Naive thymus-derived CD4-positive, alpha-beta T cell (primary cell): ENCODE results near the gene DCDC2. TPM values are rescaled to one million over a fixed set of nuclear protein-coding genes. Genes with fewer than 3 reads are reported as not detected.
A peak's percentile ranks its signal among the peaks of the same experiment; 100 is the strongest.
"Not testable (repeated sequence)": the region's sequence is repeated elsewhere in the genome, so short reads cannot be mapped to it uniquely, and the experiment has no call there.

Experiments used
- ATAC-seq: fragments of 150-1000 bp; cut with Tn5 transposase; 2 replicates; pipeline ENCODE4 v1.10.0; 2021; ENCODE audit warnings: mild to moderate bottlenecking, moderate library complexity
- CTCF ChIA-PET: fragments of 350-600 bp; sonication (Branson Sonifier 250); formaldehyde crosslinking; loops from one replicate; lab custom pipeline; 2021; ENCODE audit warnings: antibody characterized with exemption; lab: Charles Lee
- POLR2A ChIA-PET: fragments of 350-600 bp; sonication (Branson Sonifier 250); formaldehyde crosslinking; loops from one replicate; lab custom pipeline; 2021; ENCODE audit warnings: antibody characterized with exemption, inconsistent platforms; lab: Charles Lee
- DNase-seq, 9 donors: peaks; one replicate each; pipeline versions ENCODE4 v3.0.0 to v3.0.0-alpha.2; 2020 to 2022; ENCODE audit warnings: mixed read lengths in 1 of 9
- H3K27ac ChIP-seq: one replicate; pipeline ENCODE4 v1.7.0; 2013; ENCODE audit warnings: mild to moderate bottlenecking, low read depth, low read length, moderate library complexity
- H3K27me3 ChIP-seq, 2 donors: one replicate each; pipeline ENCODE4 v1.7.0; 2013; ENCODE audit warnings: low read length in 2 of 2, mild to moderate bottlenecking in 2 of 2, moderate library complexity in 2 of 2; ENCODE audit not compliant: control insufficient read depth in 2 of 2, insufficient read depth in 2 of 2
- H3K36me3 ChIP-seq, 3 experiments: 1 replicate in 2 of 3; 2 replicates in 1 of 3; pipeline ENCODE4 v1.7.0; 2013; ENCODE audit warnings: low read length in 3 of 3, mild to moderate bottlenecking in 3 of 3, moderate library complexity in 1 of 3; ENCODE audit not compliant: insufficient read depth in 3 of 3, control insufficient read depth in 2 of 3
- H3K4me1 ChIP-seq, 2 donors: one replicate each; pipeline ENCODE4 v1.7.0; 2013; ENCODE audit warnings: low read length in 2 of 2, mild to moderate bottlenecking in 2 of 2, moderate library complexity in 1 of 2; ENCODE audit not compliant: control insufficient read depth in 2 of 2, insufficient read depth in 2 of 2
- H3K4me3 ChIP-seq: 2 replicates; pipeline ENCODE4 v1.7.0; 2013; ENCODE audit warnings: mild to moderate bottlenecking, low read length
- H3K9me3 ChIP-seq, 3 experiments: 1 replicate in 2 of 3; 2 replicates in 1 of 3; pipeline ENCODE4 v1.7.0; 2013; ENCODE audit warnings: low read length in 3 of 3; ENCODE audit not compliant: control insufficient read depth in 2 of 3
- H3K27ac Mint-ChIP-seq, 9 donors: one replicate each; pipeline ENCODE4 v1.8.0; 2020 to 2022; ENCODE audit warnings: mixed read lengths in 9 of 9, mild to moderate bottlenecking in 8 of 9, moderate library complexity in 5 of 9, inconsistent platforms in 2 of 9
- H3K27me3 Mint-ChIP-seq, 5 donors: one replicate each; pipeline ENCODE4 v1.8.0; 2021 to 2022; ENCODE audit warnings: mixed read lengths in 5 of 5, mild to moderate bottlenecking in 1 of 5
- H3K36me3 Mint-ChIP-seq, 5 donors: one replicate each; pipeline ENCODE4 v1.8.0; 2020 to 2022; ENCODE audit warnings: mixed read lengths in 5 of 5, mild to moderate bottlenecking in 3 of 5, inconsistent platforms in 1 of 5
- H3K4me1 Mint-ChIP-seq, 7 donors: one replicate each; pipeline ENCODE4 v1.8.0; 2020 to 2022; ENCODE audit warnings: mixed read lengths in 7 of 7, mild to moderate bottlenecking in 3 of 7, inconsistent platforms in 1 of 7
- H3K4me3 Mint-ChIP-seq, 10 donors: one replicate each; pipeline ENCODE4 v1.8.0; 2020 to 2022; ENCODE audit warnings: mild to moderate bottlenecking in 10 of 10, mixed read lengths in 10 of 10, moderate library complexity in 6 of 10, inconsistent platforms in 2 of 10
- H3K9me3 Mint-ChIP-seq, 11 donors: one replicate each; pipeline ENCODE4 v1.8.0; 2020 to 2022; ENCODE audit warnings: mixed read lengths in 11 of 11, mild to moderate bottlenecking in 4 of 11, inconsistent platforms in 1 of 11, moderate library complexity in 1 of 11
- intact Hi-C, 2 donors: fragments of 100-400 bp; cut with micrococcal nuclease; formaldehyde crosslinking; loops; one replicate each; pipeline ENCODE4 v1.15.1; 2023
- polyA plus RNA-seq, 2 donors: library from polyadenylated mRNA; unstranded; fragments of 300-500 nt; fragmentation: Illumina TruSeq; gene quantifications; one replicate each; pipeline ENCODE4 v1.2.3, GENCODE V29; 2021
- total RNA-seq, 6 experiments: library from RNA in 5 of 6; stranded (reverse) in 5 of 6; gene quantifications; 1 replicate in 5 of 6; 2 replicates in 1 of 6; pipeline ENCODE4 v1.2.3 and lab custom pipeline; 2021 to 2026

DCDC2 gene
- total and polyA plus RNA-seq, 7 experiments from 2014 or later: 0.24 to 0.92 TPM; not detected in 5

GRCh38 chr6:24205020-24205492 is 152.8 kb downstream of the DCDC2 start:
- no peaks in the 10 kb centered on the region for H3K27me3 ChIP-seq

GRCh38 chr6:24204113-24204512 is 153.7 kb downstream of the DCDC2 start:
- POLR2A ChIA-PET, ATAC-seq, H3K4me3 ChIP-seq, H3K36me3 ChIP-seq, H3K4me1 Mint-ChIP-seq, H3K9me3 ChIP-seq, H3K27me3 ChIP-seq, H3K4me3 Mint-ChIP-seq, DNase-seq, H3K27ac Mint-ChIP-seq, H3K4me1 ChIP-seq, H3K36me3 Mint-ChIP-seq, H3K27ac ChIP-seq, H3K9me3 Mint-ChIP-seq, intact Hi-C loops, CTCF ChIA-PET: not testable (repeated sequence)
- peaks cover 4 to 17% (median 14%) of the 10 kb centered on the region in 5 donors for H3K27me3 Mint-ChIP-seq

More at GRCh38 chr6:24205020-24205492, 152.8 kb downstream of the DCDC2 start:
- Mint-ChIP-seq H3K4me3 (no peak overlapping the region), H3K27me3 (peaks cover 4 to 10% (median 7%) of the 10 kb centered on the region in 5 donors), H3K4me1 (no peaks in the 10 kb centered on the region), H3K36me3 (no peaks in the 10 kb centered on the region), H3K9me3 (peaks cover 0 to 5% (median 0%) of the 10 kb centered on the region in 11 donors), H3K27ac (no peak overlapping the region)
- CTCF ChIA-PET: no interaction called here
- POLR2A ChIA-PET: no interaction called here
- Histone ChIP-seq H3K9me3 (no peaks in the 10 kb centered on the region), H3K4me1 (no peaks in the 10 kb centered on the region), H3K36me3 (no peaks in the 10 kb centered on the region), H3K27ac (no peak overlapping the region), H3K4me3 (no peak overlapping the region)
- intact Hi-C loops: no loop called here
- peak in 6 of 9 donors; percentile 3 to 30 (median 8) for DNase-seq
- ATAC-seq: no peak

GRCh38 chr6:24197892-24198291 is 160.0 kb downstream of the DCDC2 start:
- DNase-seq: no peak
- Histone ChIP-seq H3K4me3 (no peak overlapping the region), H3K36me3 (no peaks in the 10 kb centered on the region), H3K27me3 (no peaks in the 10 kb centered on the region), H3K4me1 (no peaks in the 10 kb centered on the region), H3K27ac (no peak overlapping the region), H3K9me3 (no peaks in the 10 kb centered on the region)
- peaks cover 0 to 5% (median 0%) of the 10 kb centered on the region in 11 donors for H3K9me3 Mint-ChIP-seq
- H3K27me3 Mint-ChIP-seq: peaks cover 13 to 35% (median 29%) of the 10 kb centered on the region in 5 donors
- no peaks in the 10 kb centered on the region for H3K36me3 Mint-ChIP-seq
- intact Hi-C loops: no loop called here
- no peaks in the 10 kb centered on the region for H3K4me1 Mint-ChIP-seq
- no peak overlapping the region for H3K4me3 Mint-ChIP-seq
- ChIA-PET POLR2A (no interaction called here), CTCF (no interaction called here)
- no peak for ATAC-seq
- H3K27ac Mint-ChIP-seq: no peak overlapping the region

GRCh38 chr6:24195836-24196597 is 161.8 kb downstream of the DCDC2 start:
- H3K9me3 Mint-ChIP-seq: peaks cover 0 to 2% (median 0%) of the 10 kb centered on the region in 11 donors
- intact Hi-C loops: no loop called here
- no peak overlapping the region for H3K27ac ChIP-seq
- ChIA-PET POLR2A (no interaction called here), CTCF (no interaction called here)
- H3K27ac Mint-ChIP-seq: no peak overlapping the region
- H3K27me3 Mint-ChIP-seq: peaks cover 17 to 48% (median 35%) of the 10 kb centered on the region in 5 donors
- no peak overlapping the region for H3K4me3 ChIP-seq
- no peak overlapping the region for H3K4me3 Mint-ChIP-seq
- ATAC-seq (no peak), DNase-seq (no peak)
- no peaks in the 10 kb centered on the region for H3K4me1 Mint-ChIP-seq
- no peaks in the 10 kb centered on the region for H3K36me3 ChIP-seq
- H3K27me3 ChIP-seq: no peaks in the 10 kb centered on the region
- H3K36me3 Mint-ChIP-seq: no peaks in the 10 kb centered on the region
- H3K9me3 ChIP-seq: no peaks in the 10 kb centered on the region
- no peaks in the 10 kb centered on the region for H3K4me1 ChIP-seq

GRCh38 chr6:24194978-24195700 is 162.7 kb downstream of the DCDC2 start:
- intact Hi-C loops: no loop called here

DNA sequence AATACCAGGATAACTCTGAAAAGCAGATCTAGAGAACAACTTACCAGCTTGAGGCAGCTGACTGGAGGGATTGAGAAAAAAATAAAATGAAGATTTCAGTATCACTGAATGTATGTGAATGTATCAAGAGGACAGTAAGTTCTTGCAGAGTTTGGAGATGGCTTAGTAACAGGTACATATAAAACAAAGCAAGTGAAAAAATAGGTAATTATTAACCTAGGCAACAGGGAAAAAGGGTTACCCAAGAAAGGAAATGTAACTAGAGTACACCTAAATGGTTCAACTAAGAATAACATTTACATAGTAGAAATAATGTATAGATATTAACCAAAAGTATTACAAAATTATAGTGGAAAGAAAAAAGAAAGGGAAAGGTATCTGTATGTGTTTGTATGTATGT is 164.5 kb downstream of the DCDC2 start:
- Histone ChIP-seq H3K4me1 (no peaks in the 10 kb centered on the region), H3K4me3 (no peak overlapping the region), H3K9me3 (no peaks in the 10 kb centered on the region), H3K27me3 (no peaks in the 10 kb centered on the region), H3K36me3 (no peaks in the 10 kb centered on the region), H3K27ac (no peak overlapping the region)
- Mint-ChIP-seq H3K9me3 (peaks cover 0 to 2% (median 0%) of the 10 kb centered on the region in 11 donors), H3K36me3 (no peaks in the 10 kb centered on the region), H3K4me3 (no peak overlapping the region), H3K27me3 (peaks cover 17 to 46% (median 42%) of the 10 kb centered on the region in 5 donors), H3K27ac (no peak overlapping the region), H3K4me1 (no peaks in the 10 kb centered on the region)
- ATAC-seq (no peak), DNase-seq (no peak)
- POLR2A ChIA-PET: no interaction called here
- CTCF ChIA-PET: no interaction called here
- intact Hi-C loops: no loop called here

More at GRCh38 chr6:24194978-24195700, 162.7 kb downstream of the DCDC2 start:
- ATAC-seq: no peak
- H3K9me3 Mint-ChIP-seq: peaks cover 0 to 2% (median 0%) of the 10 kb centered on the region in 11 donors
- H3K4me1 Mint-ChIP-seq: no peaks in the 10 kb centered on the region
- DNase-seq: no peak
- H3K36me3 ChIP-seq: no peaks in the 10 kb centered on the region
- peaks cover 17 to 45% (median 37%) of the 10 kb centered on the region in 5 donors for H3K27me3 Mint-ChIP-seq
- no peaks in the 10 kb centered on the region for H3K9me3 ChIP-seq
- no peak overlapping the region for H3K27ac ChIP-seq
- H3K4me3 Mint-ChIP-seq: no peak overlapping the region
- no peaks in the 10 kb centered on the region for H3K4me1 ChIP-seq
- H3K36me3 Mint-ChIP-seq: no peaks in the 10 kb centered on the region
- no peak overlapping the region for H3K4me3 ChIP-seq
- CTCF ChIA-PET: no interaction called here
- H3K27ac Mint-ChIP-seq: no peak overlapping the region
- H3K27me3 ChIP-seq: no peaks in the 10 kb centered on the region
- POLR2A ChIA-PET: no interaction called here
